PC-3 (cell line): Measurements from ENCODE around the gene HPSE2. TPM values are rescaled to one million over a fixed set of nuclear protein-coding genes. Genes with fewer than 3 reads are reported as not detected.
"Not testable (repeated sequence)": the region's sequence is repeated elsewhere in the genome, so short reads cannot be mapped to it uniquely, and the experiment has no call there.

ENCODE experiments used
- ATAC-seq: fragments of 200-7000 bp; cut with Tn5 transposase; 2 replicates; pipeline ENCODE4 v1.9.1; 2020; ENCODE audit warnings: mild to moderate bottlenecking, moderate library complexity
- BruUV-seq: library from RNA; stranded (reverse); fragments of 400-500 nt; replicated peaks from 2 replicates; lab custom pipeline; 2021; lab: Mats Ljungman, UMichigan
- CTCF ChIA-PET: fragments of 300-600 bp; sonication (Branson Sonifier 250); formaldehyde crosslinking; loops from one replicate; lab custom pipeline; 2022; ENCODE audit warnings: antibody characterized with exemption; lab: Charles Lee
- POLR2A ChIA-PET: fragments of 300-600 bp; sonication (Branson Sonifier 250); formaldehyde crosslinking; loops from one replicate; lab custom pipeline; 2022; ENCODE audit warnings: antibody characterized with exemption; ENCODE audit not compliant: unreplicated experiment; lab: Charles Lee
- DNase-seq: peaks from one replicate; pipeline ENCODE4 v3.0.0-alpha.2; 2015
- H2AFZ ChIP-seq: fragments of 300-600 bp; sonication (generic); 2 replicates; pipeline ENCODE4 v1.6.0; 2016; ENCODE audit warnings: antibody characterized with exemption, low read length
- H3F3A ChIP-seq: fragments of 300-600 bp; sonication (generic); one replicate; pipeline ENCODE4 v1.6.0; 2017; ENCODE audit warnings: antibody characterized with exemption, low read length, control low read depth, mild to moderate bottlenecking; ENCODE audit not compliant: unreplicated experiment
- H3K27ac ChIP-seq: fragments of 300-600 bp; sonication (generic); 2 replicates; pipeline ENCODE4 v1.5.1; 2016; ENCODE audit warnings: mild to moderate bottlenecking, low read length
- H3K27me3 ChIP-seq: fragments of 300-600 bp; sonication (generic); 2 replicates; pipeline ENCODE4 v1.6.1; 2016; ENCODE audit warnings: low read length, mixed read lengths
- H3K36me3 ChIP-seq: fragments of 300-600 bp; sonication (generic); 2 replicates; pipeline ENCODE4 v1.6.1; 2016; ENCODE audit warnings: low read depth, mixed run types, low read length, mixed read lengths
- H3K4me1 ChIP-seq: fragments of 300-600 bp; sonication (generic); 2 replicates; pipeline ENCODE4 v1.5.1; 2016; ENCODE audit warnings: low read length; ENCODE audit not compliant: insufficient read depth
- H3K4me2 ChIP-seq: fragments of 300-600 bp; sonication (generic); 2 replicates; pipeline ENCODE4 v1.6.0; 2016; ENCODE audit warnings: low read length
- H3K4me3 ChIP-seq: fragments of 300-600 bp; sonication (generic); 2 replicates; pipeline ENCODE4 v1.5.1; 2016; ENCODE audit warnings: mild to moderate bottlenecking, low read length, mixed read lengths
- H3K79me2 ChIP-seq: fragments of 300-600 bp; sonication (generic); 2 replicates; pipeline ENCODE4 v1.6.1; 2017; ENCODE audit warnings: low read length, mixed read lengths
- H3K9ac ChIP-seq: fragments of 300-600 bp; sonication (generic); 2 replicates; pipeline ENCODE4 v1.6.0; 2016; ENCODE audit warnings: mild to moderate bottlenecking, low read length
- H3K9me2 ChIP-seq: fragments of 300-600 bp; sonication (generic); replicated peaks from 2 replicates; pipeline ENCODE4 v1.6.1; 2016; ENCODE audit warnings: mixed run types, low read length, mixed read lengths
- H3K9me3 ChIP-seq: fragments of 300-600 bp; sonication (generic); 2 replicates; pipeline ENCODE4 v1.6.1; 2016; ENCODE audit warnings: low read length, mixed read lengths
- H4K20me1 ChIP-seq: fragments of 300-600 bp; sonication (generic); 2 replicates; pipeline ENCODE4 v1.6.1; 2016; ENCODE audit warnings: low read length, mixed read lengths
- CTCF ChIP-seq: fragments of 300-600 bp; sonication (generic); conservative IDR thresholded peaks from 2 replicates; pipeline ENCODE4 v1.5.1; 2017; ENCODE audit warnings: antibody characterized with exemption, low read depth, mild to moderate bottlenecking, low read length
- EZH2 ChIP-seq: fragments of 300-600 bp; sonication (generic); IDR thresholded peaks from one replicate; pipeline ENCODE4 v1.6.1; 2017; ENCODE audit warnings: antibody characterized with exemption, mild to moderate bottlenecking, low read length; ENCODE audit not compliant: unreplicated experiment
- EZH2phosphoT487 ChIP-seq: fragments of 300-600 bp; sonication (generic); IDR thresholded peaks from 2 replicates; pipeline ENCODE4 v1.6.1; 2018; ENCODE audit warnings: mild to moderate bottlenecking, antibody characterized with exemption, low read length, borderline replicate concordance
- intact Hi-C: fragments of 100-400 bp; cut with micrococcal nuclease; formaldehyde crosslinking; loops from 2 replicates; pipeline ENCODE4 v1.9.0; 2023
- total RNA-seq: library from RNA; depleted of rRNA; stranded (reverse); fragments of >200 nt; gene quantifications from 2 replicates; pipeline ENCODE4 v1.2.3, GENCODE V29; 2014

HPSE2 gene
- total RNA-seq, 1 experiment from 2014 or later = 0.15 TPM

GRCh38 chr10:99002392-99002791, 233.3 kb downstream of the HPSE2 start:
- Histone ChIP-seq H3K27ac (no peak overlapping the region), H3K27me3 (no peaks in the 10 kb centered on the region), H3K9ac (no peak overlapping the region), H3K79me2 (no peaks in the 10 kb centered on the region), H4K20me1 (no peaks in the 10 kb centered on the region), H3K9me3 (no peaks in the 10 kb centered on the region), H3K4me2 (no peak overlapping the region), H3K4me3 (no peak overlapping the region), H3F3A (no peaks in the 10 kb centered on the region), H3K4me1 (no peaks in the 10 kb centered on the region), H3K36me3 (no peaks in the 10 kb centered on the region), H2AFZ (no peak overlapping the region), H3K9me2 (no peaks in the 10 kb centered on the region)
- CTCF ChIA-PET = no interaction called here
- DNase-seq = no peak
- no TSS peak for BruUV-seq
- intact Hi-C loops = no loop called here
- no peak for TF ChIP-seq EZH2phosphoT487
- no peak for TF ChIP-seq EZH2
- TF ChIP-seq CTCF = no peak
- POLR2A ChIA-PET = no interaction called here
- ATAC-seq = no peak

GRCh38 chr10:98997596-98997995, 238.1 kb downstream of the HPSE2 start:
- Histone ChIP-seq H3K27me3 (no peaks in the 10 kb centered on the region), H3K4me2 (no peak overlapping the region), H3K79me2 (no peaks in the 10 kb centered on the region), H3F3A (no peaks in the 10 kb centered on the region), H3K27ac (no peak overlapping the region), H3K9me2 (no peaks in the 10 kb centered on the region), H3K9ac (no peak overlapping the region), H4K20me1 (no peaks in the 10 kb centered on the region), H3K4me3 (no peak overlapping the region), H2AFZ (no peak overlapping the region), H3K36me3 (no peaks in the 10 kb centered on the region), H3K9me3 (no peaks in the 10 kb centered on the region), H3K4me1 (no peaks in the 10 kb centered on the region)
- ATAC-seq (no peak), DNase-seq (no peak)
- ChIA-PET POLR2A (no interaction called here), CTCF (no interaction called here)
- intact Hi-C loops = no loop called here
- TF ChIP-seq EZH2 = no peak
- BruUV-seq = no TSS peak

- Histone ChIP-seq H2AFZ (no peak overlapping the region), H3K4me3 (no peak overlapping the region), H3K27ac (no peak overlapping the region), H3K4me2 (no peak overlapping the region), H3K9me2 (no peaks in the 10 kb centered on the region), H3K9me3 (no peaks in the 10 kb centered on the region), H3K9ac (no peak overlapping the region), H3F3A (no peaks in the 10 kb centered on the region), H3K4me1 (no peaks in the 10 kb centered on the region), H3K27me3 (no peaks in the 10 kb centered on the region), H3K79me2 (no peaks in the 10 kb centered on the region), H4K20me1 (no peaks in the 10 kb centered on the region), H3K36me3 (no peaks in the 10 kb centered on the region)
- intact Hi-C loops = no loop called here
- no peak for TF ChIP-seq EZH2
- no peak for TF ChIP-seq CTCF
- no peak for TF ChIP-seq EZH2phosphoT487
- POLR2A ChIA-PET = no interaction called here
- ATAC-seq = no peak
- CTCF ChIA-PET = no interaction called here
- no peak for DNase-seq
- no TSS peak for BruUV-seq
These were observed 241.6 kb downstream of the HPSE2 start for GRCh38 chr10:98994030-98994429.

GRCh38 chr10:98983751-98984150, 251.9 kb downstream of the HPSE2 start:
- H3K9me3 ChIP-seq, H4K20me1 ChIP-seq, DNase-seq, H3F3A ChIP-seq, H3K4me2 ChIP-seq, intact Hi-C loops, ATAC-seq, H3K9ac ChIP-seq, H3K79me2 ChIP-seq, H3K9me2 ChIP-seq, H3K4me1 ChIP-seq, H3K4me3 ChIP-seq, BruUV-seq, H3K36me3 ChIP-seq, H2AFZ ChIP-seq, POLR2A ChIA-PET, CTCF ChIA-PET, H3K27ac ChIP-seq: not testable (repeated sequence)
- H3K27me3 ChIP-seq = peaks cover 33% of the 10 kb centered on the region
